Stimulated activated naive CD4-positive, alpha-beta T cell (primary cell): Measurements from ENCODE around the gene ACTR10.

Source experiments
- DNase-seq, 6 experiments: peaks; one replicate each; lab custom pipeline; 2025; lab: John Stamatoyannopoulos, UW

Gene ACTR10

DNA sequence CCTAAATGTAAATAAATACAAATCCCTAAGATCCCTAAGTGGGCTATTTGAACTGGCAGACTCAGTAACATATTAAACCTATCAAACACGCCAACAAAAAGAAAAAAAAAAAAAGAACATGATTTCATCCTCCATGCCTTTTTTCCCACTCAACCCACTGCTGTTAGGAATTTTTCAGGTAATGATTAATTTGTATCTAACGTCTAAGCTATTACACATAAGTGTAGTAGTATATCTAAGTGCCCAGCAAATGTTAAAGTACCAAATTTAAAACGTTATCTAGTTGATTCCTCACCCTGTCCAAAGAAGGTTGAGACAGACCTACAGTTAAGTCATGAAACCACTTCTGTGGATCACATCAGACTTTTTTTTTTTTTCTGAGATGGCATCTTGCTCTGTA lies 82.0 kb downstream of the ACTR10 start:
- no peak for DNase-seq

DNA sequence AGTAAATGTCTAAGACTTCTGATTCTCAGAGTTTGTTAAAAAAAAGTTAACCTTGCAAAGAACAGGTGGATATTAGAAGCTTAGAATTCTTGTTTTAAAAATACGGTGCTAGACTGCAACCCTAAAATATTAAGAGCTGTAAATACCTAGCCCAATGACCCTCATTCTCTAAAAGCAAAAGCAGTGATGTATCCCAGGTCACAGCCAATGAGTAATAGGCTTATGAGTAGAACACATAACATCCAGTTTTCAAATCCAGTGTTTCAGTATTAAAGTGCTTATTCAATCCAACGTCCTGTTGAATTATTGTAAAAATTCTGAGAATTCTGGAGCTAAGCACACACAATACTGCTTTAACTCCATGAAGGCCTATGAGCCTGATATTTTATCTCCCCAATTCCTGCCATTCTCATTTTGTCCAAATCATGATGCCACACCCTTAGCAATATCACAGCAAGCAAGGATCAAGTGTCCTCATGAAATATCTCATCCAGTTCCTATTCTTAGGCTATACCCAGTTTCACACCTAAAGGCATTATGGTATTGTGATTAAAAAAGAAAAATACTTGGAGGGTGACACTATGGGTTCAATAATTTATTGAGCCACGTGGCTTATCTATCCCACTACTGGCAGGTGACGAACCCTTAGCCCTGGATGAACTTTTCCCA lies 83.1 kb downstream of the ACTR10 start:
- DNase-seq, result no peak

GRCh38 chr14:58283730-58284129 lies 83.8 kb downstream of the ACTR10 start:
- no peak for DNase-seq

- DNase-seq, result no peak
Observed at GRCh38 chr14:58285132-58285531, 85.2 kb downstream of the ACTR10 start.
